ENCODE measurements around the gene ZNF554.
"Not testable (repeated sequence)": the region's sequence is repeated elsewhere in the genome, so short reads cannot be mapped to it uniquely, and the experiment has no call there.

DNA sequence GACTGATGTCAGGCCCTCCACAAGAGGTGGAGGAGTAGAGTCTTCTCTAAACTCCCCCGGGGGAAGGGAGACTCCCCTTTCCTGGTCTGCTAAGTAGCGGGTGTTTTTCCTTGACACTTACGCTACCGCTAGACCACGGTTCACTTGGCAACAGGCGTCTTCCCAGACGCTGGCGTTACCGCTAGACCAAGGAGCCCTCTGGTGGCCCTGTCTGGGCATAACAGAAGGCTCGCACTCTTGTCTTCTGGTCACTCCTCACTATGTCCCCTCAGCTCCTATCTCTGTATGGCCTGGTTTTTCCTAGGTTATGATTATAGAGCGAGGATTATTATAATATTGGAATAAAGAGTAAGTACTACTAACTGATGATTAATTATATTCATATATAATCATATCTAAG, 52.5 kb downstream of the ZNF554 start:
- TF ChIP-seq, protein P1, sequence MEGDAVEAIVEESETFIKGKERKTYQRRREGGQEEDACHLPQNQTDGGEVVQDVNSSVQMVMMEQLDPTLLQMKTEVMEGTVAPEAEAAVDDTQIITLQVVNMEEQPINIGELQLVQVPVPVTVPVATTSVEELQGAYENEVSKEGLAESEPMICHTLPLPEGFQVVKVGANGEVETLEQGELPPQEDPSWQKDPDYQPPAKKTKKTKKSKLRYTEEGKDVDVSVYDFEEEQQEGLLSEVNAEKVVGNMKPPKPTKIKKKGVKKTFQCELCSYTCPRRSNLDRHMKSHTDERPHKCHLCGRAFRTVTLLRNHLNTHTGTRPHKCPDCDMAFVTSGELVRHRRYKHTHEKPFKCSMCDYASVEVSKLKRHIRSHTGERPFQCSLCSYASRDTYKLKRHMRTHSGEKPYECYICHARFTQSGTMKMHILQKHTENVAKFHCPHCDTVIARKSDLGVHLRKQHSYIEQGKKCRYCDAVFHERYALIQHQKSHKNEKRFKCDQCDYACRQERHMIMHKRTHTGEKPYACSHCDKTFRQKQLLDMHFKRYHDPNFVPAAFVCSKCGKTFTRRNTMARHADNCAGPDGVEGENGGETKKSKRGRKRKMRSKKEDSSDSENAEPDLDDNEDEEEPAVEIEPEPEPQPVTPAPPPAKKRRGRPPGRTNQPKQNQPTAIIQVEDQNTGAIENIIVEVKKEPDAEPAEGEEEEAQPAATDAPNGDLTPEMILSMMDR (conservative IDR thresholded peaks at IDR 0.05) = peak; percentile 44
- not testable (repeated sequence) for TF ChIP-seq EZH2 (IDR thresholded peaks at IDR 0.05; ENCODE audit: low read depth)

All from PC-9 (cell line).